A549 (cell line): Measurements from ENCODE around the gene CFL1.
A peak's percentile ranks its signal among the peaks of the same experiment; 100 is the strongest.

ENCODE experiments used
- ESRRA ChIP-seq: fragments of 150-350 bp; IDR thresholded peaks from 2 replicates; pipeline ENCODE4 v1.6.1; 2014; ENCODE audit warnings: mild to moderate bottlenecking, low read length, borderline replicate concordance
- MAX ChIP-seq: IDR thresholded peaks from 2 replicates; pipeline ENCODE4 v1.6.1; 2012
- POLR2AphosphoS2 ChIP-seq: conservative IDR thresholded peaks from 2 replicates; pipeline ENCODE4 v1.6.1; 2012; ENCODE audit warnings: low read length, improper control_type of control experiment, inconsistent platforms

- TF ChIP-seq ESRRA (no peak), POLR2AphosphoS2 (peak; percentile 21), MAX (peak; percentile 95)
Measured at GRCh38 chr11:65890324-65891218, 32.6 kb upstream of the CFL1 start, which contains the start of gene CCDC85B.
